Heart right ventricle (tissue), 16 donors: ENCODE results near the gene SSR1. TPM values are rescaled to one million over a fixed set of nuclear protein-coding genes. Genes with fewer than 3 reads are reported as not detected.

Source experiments
- ATAC-seq, 8 donors: fragments of 200-7000 bp; cut with Tn5 transposase; one replicate each; pipeline ENCODE4 v1.9.1; 2020; ENCODE audit warnings: mild to moderate bottlenecking in 8 of 8, moderate library complexity in 8 of 8, moderate number of reproducible peaks in 1 of 8
- DNase-seq, 2 donors: peaks; one replicate each; pipeline ENCODE4 v3.0.0-alpha.2; 2020
- H3K27ac ChIP-seq, 10 donors: fragments of 200-600 bp; sonication (generic) in 2 of 10; one replicate each; pipeline versions ENCODE4 v1.5.0 to v1.8.0; 2020 to 2022; ENCODE audit warnings: mild to moderate bottlenecking in 3 of 10
- H3K27me3 ChIP-seq, 7 donors: fragments of 200-600 bp; one replicate each; pipeline ENCODE4 v1.8.0; 2021 to 2022; ENCODE audit warnings: mild to moderate bottlenecking in 2 of 7
- H3K36me3 ChIP-seq, 9 donors: fragments of 200-600 bp; sonication (generic) in 1 of 9; one replicate each; pipeline versions ENCODE4 v1.5.0 to v1.8.0; 2020 to 2022; ENCODE audit warnings: mild to moderate bottlenecking in 2 of 9
- H3K4me1 ChIP-seq, 9 donors: fragments of 200-600 bp; sonication (generic) in 1 of 9; one replicate each; pipeline versions ENCODE4 v1.5.0 to v1.8.0; 2020 to 2022; ENCODE audit warnings: mild to moderate bottlenecking in 4 of 9
- H3K4me3 ChIP-seq, 10 donors: fragments of 200-600 bp; sonication (generic) in 2 of 10; one replicate each; pipeline versions ENCODE4 v1.5.0 to v1.8.0; 2020 to 2022; ENCODE audit warnings: mild to moderate bottlenecking in 7 of 10, moderate library complexity in 2 of 10
- H3K9me3 ChIP-seq, 11 donors: fragments of 200-600 bp in 10 of 11; sonication (generic) in 2 of 11; one replicate each; pipeline versions ENCODE4 v1.5.0 to v1.8.0; 2013 to 2022; ENCODE audit warnings: mild to moderate bottlenecking in 2 of 11, control low read depth in 1 of 11, moderate library complexity in 1 of 11
- CTCF ChIP-seq, 9 donors: fragments of 200-600 bp; sonication (generic) in 2 of 9; IDR thresholded peaks; one replicate each; pipeline versions ENCODE4 v1.5.0 to v1.8.0; 2021 to 2022; ENCODE audit warnings: antibody characterized with exemption in 9 of 9, mild to moderate bottlenecking in 5 of 9, moderate library complexity in 1 of 9
- WGBS, 2 donors: extraction: QIAGEN DNeasy Blood & Tissue Kit; methylation state at CpG; one replicate each; pipeline ENCODE4 v1.1.7; 2013; ENCODE audit warnings: inconsistent platforms in 1 of 2; 5-methylcytosine and 5-hydroxymethylcytosine counted together
- intact Hi-C, 10 donors: fragments of 100-400 bp; cut with DNase I; formaldehyde crosslinking; loops; one replicate each; pipeline versions ENCODE4 v1.11.1 to v1.14.2; 2022
- polyA plus RNA-seq, 2 donors: library from polyadenylated mRNA; stranded (reverse); fragments of 200-250 nt; gene quantifications; one replicate each; pipeline ENCODE4 v1.2.3, GENCODE V29; 2013
- total RNA-seq, 10 donors: library from RNA; stranded (reverse); fragmentation: NEBNext Ultra II Directional in 3 of 10; extraction: Animal tissue kit (Norgen Biotek cat#: 25700) in 3 of 10; gene quantifications; one replicate each; pipeline versions ENCODE4 v1.2.1 to v1.2.4, GENCODE V29; 2021 to 2023
- donor health status: Arrhythmogenic right ventricular cardiomyopathy.
- donor health status: ischemic (EF 13 %, LVEDD 7.1; RV severe dilation, severe dysfunction).
- donor health status: healthy with polysubstance abuse.
- donor health status: DM: no; HTN: yes; CAD: no.
- donor health status: DM: no; HTN: no; CAD: no.
- donor health status: ischemic (EF 25% LVEDD 6.9; RV normal size, moderate dysfunction).
- donor health status: ischemic (EF 25% LVEDD 5.7; RV mildly dilated, moderate dysfunction).
- donor health status: healthy.
- donor health status: DM: yes; HTN: yes; CAD: no.
- donor health status: Ischemic cardiomyopathy.
- donor health status: ischemic (EF 35%, LVEDD 5.7; RV mildly dilated, moderate dysfunction).
- donor health status: nonischemic (EF 11% LVEDD 7.7; RV severe dilation, severe dysfunction).
- donor health status: DM: yes; HTN: yes; CAD: no.
- donor health status: PGD.
- donor health status: ischemic (EF 29% LVEDD 5.4; RV normal size, mild dysfunction).
- donor health status: nonischemic (EF 23%, LVEDD 6.1; RV moderate dilation, normal function).

SSR1 gene
- total and polyA plus RNA-seq, 12 donors: 8.3 to 80.5 (median 60.8) TPM

DNA sequence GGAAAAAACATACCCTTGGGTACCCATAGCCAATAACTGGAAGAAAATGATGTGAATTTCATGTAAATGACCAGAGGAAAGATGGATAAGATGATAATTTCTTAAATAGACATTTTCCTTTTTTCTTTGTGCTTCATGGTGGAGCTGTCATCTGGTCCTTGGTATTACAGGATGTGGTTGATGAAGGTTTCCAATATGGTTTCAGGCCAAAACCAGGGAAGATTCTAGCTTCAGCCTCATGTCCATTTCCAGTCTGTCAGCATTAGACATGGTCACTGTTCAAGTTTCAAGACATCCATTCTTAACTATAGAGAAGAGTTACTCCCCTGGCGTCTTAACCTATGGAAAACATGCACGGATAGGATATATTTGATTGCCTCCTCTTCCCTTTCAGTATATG lies 63.6 kb downstream of the SSR1 start:
- intact Hi-C loops: loop anchor here in 7 of 10 donors (5.0 to 10.0 kb wide), 8 partner anchors 275 to 695 kb away; no protein-coding TSS in a partner anchor
- H3K27ac ChIP-seq: no peak overlapping the region
- ATAC-seq (no peak), DNase-seq (no peak)
- TF ChIP-seq CTCF (IDR thresholded peaks at IDR 0.05): no peak
- 94 to 95% methylated on average over 2 of the region's 2 CpGs for WGBS, 2 donors
- H3K4me3 ChIP-seq: no peak overlapping the region
- no peaks in the 10 kb centered on the region for H3K9me3 ChIP-seq
- no peaks in the 10 kb centered on the region for H3K27me3 ChIP-seq
- peaks cover 0 to 84% (median 47%) of the 10 kb centered on the region in 9 donors for H3K36me3 ChIP-seq
- H3K4me1 ChIP-seq: peaks cover 0 to 28% (median 0%) of the 10 kb centered on the region in 9 donors

GRCh38 chr6:7247828-7248227 lies 65.2 kb downstream of the SSR1 start:
- no peaks in the 10 kb centered on the region for H3K9me3 ChIP-seq
- DNase-seq: no peak
- peaks cover 0 to 28% (median 7%) of the 10 kb centered on the region in 9 donors for H3K4me1 ChIP-seq
- no peak overlapping the region for H3K27ac ChIP-seq
- ATAC-seq: no peak
- WGBS, 2 donors: 94 to 95% methylated on average over 13 of the region's 13 CpGs
- no peaks in the 10 kb centered on the region for H3K27me3 ChIP-seq
- peaks cover 0 to 88% (median 47%) of the 10 kb centered on the region in 9 donors for H3K36me3 ChIP-seq
- no peak overlapping the region for H3K4me3 ChIP-seq
- no peak for TF ChIP-seq CTCF (IDR thresholded peaks at IDR 0.05)
- intact Hi-C loops: loop anchor here in 7 of 10 donors (5.0 to 10.0 kb wide), 8 partner anchors 273 to 693 kb away; no protein-coding TSS in a partner anchor

DNA sequence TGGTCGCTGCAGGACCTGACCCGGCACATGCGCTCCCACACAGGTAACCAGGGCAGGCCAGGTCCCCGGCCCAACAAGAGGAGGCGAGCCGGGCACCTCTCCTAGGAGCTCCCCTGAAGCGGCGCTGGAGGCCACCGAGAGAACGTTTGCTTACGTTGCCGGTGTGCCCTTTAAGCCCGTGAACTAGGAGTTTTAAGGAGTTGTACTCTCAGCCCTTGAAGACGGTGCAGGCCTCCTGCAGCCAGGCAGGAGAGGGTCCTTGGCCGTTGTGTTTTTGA lies 65.9 kb downstream of the SSR1 start:
- ATAC-seq (peak in 1 of 8 donors; percentile 3), DNase-seq (no peak)
- TF ChIP-seq CTCF (IDR thresholded peaks at IDR 0.05): no peak
- WGBS, 2 donors: 93 to 96% methylated on average over 15 of the region's 15 CpGs
- Histone ChIP-seq H3K27me3 (no peaks in the 10 kb centered on the region), H3K4me1 (peaks cover 0 to 28% (median 11%) of the 10 kb centered on the region in 9 donors), H3K9me3 (no peaks in the 10 kb centered on the region), H3K27ac (no peak overlapping the region), H3K4me3 (no peak overlapping the region), H3K36me3 (peaks cover 0 to 82% (median 47%) of the 10 kb centered on the region in 9 donors)
- intact Hi-C loops: loop anchor here in 7 of 10 donors (5.0 to 10.0 kb wide), 8 partner anchors 272 to 692 kb away; no protein-coding TSS in a partner anchor

DNA sequence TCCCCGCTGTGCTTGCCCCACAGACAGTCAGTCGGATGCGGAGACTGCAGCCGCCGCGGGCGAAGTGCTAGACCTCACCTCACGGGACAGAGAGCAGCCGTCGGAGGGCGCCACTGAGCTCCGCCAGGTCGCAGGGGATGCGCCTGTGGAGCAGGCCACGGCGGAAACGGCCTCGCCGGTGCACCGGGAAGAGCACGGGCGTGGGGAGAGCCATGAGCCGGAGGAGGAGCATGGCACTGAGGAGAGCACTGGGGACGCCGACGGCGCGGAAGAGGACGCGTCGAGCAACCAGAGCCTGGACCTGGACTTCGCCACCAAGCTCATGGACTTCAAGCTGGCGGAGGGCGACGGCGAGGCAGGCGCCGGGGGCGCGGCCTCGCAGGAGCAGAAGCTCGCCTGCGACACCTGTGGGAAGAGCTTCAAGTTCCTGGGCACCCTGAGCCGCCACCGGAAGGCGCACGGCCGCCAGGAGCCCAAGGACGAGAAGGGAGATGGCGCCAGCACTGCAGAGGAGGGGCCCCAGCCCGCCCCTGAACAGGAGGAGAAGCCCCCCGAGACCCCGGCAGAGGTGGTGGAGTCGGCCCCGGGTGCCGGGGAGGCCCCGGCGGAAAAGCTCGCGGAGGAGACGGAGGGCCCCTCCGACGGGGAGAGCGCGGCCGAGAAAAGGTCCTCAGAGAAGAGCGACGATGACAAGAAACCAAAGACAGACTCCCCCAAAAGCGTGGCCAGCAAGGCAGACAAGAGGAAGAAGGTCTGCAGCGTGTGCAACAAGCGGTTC lies 66.4 kb downstream of the SSR1 start:
- DNase-seq (no peak), ATAC-seq (peak in 2 of 8 donors; percentile 8 to 28)
- peaks cover 0 to 79% (median 43%) of the 10 kb centered on the region in 9 donors for H3K36me3 ChIP-seq
- no peaks in the 10 kb centered on the region for H3K27me3 ChIP-seq
- no peaks in the 10 kb centered on the region for H3K9me3 ChIP-seq
- TF ChIP-seq CTCF (IDR thresholded peaks at IDR 0.05): no peak
- no peak overlapping the region for H3K27ac ChIP-seq
- H3K4me1 ChIP-seq: peaks cover 0 to 30% (median 15%) of the 10 kb centered on the region in 9 donors
- 95% methylated on average over 64 to 71 of the region's 71 CpGs for WGBS, 2 donors
- intact Hi-C loops: loop anchor here in 7 of 10 donors (5.0 to 10.0 kb wide), 8 partner anchors 272 to 692 kb away; no protein-coding TSS in a partner anchor
- no peak overlapping the region for H3K4me3 ChIP-seq
